ENCODE data around the gene LIX1L. TPM values are rescaled to one million over a fixed set of nuclear protein-coding genes. Genes with fewer than 3 reads are reported as not detected.

LIX1L gene
- total and polyA plus RNA-seq, 2 donors (not counting 1 experiment from before 2014, with no cell fraction given) = 14.4 to 31.7 TPM

GRCh38 chr1:145942871-145943270 lies 14.9 kb downstream of the LIX1L start:
- Histone ChIP-seq H4K20me1 (ENCODE audit: control insufficient read depth, insufficient read depth, low read length, poor library complexity, severe bottlenecking) (no peaks in the 10 kb centered on the region), H3K36me3 (replicated peaks in 1 of 2; ENCODE audit: control extremely low read depth in 1 of 2, control insufficient read depth in 1 of 2, extremely low read depth in 1 of 2, insufficient read depth in 2 of 2, low read length in 1 of 2) (peaks cover 3 to 26% of the 10 kb centered on the region in 2 experiments), H3K4me2 (replicated peaks; ENCODE audit: low read depth, low read length, poor library complexity, severe bottlenecking) (no peak overlapping the region), H3K9me3 (ENCODE audit: control extremely low read depth in 1 of 3, control insufficient read depth in 2 of 3, insufficient read depth in 1 of 3, low read length in 2 of 3) (no peaks in the 10 kb centered on the region), H3K4me1 (ENCODE audit: control insufficient read depth in 2 of 2, insufficient read depth in 2 of 2, low read length in 2 of 2) (no peaks in the 10 kb centered on the region), H3K27me3 (replicated peaks in 1 of 4; ENCODE audit: control extremely low read depth in 1 of 4, control insufficient read depth in 3 of 4, insufficient read depth in 4 of 4, low read length in 3 of 4) (no peaks in the 10 kb centered on the region), H3K9ac (ENCODE audit: low read length) (no peak overlapping the region), H2AFZ (ENCODE audit: insufficient read depth, low read depth, low read length, poor library complexity, severe bottlenecking) (no peak overlapping the region), H3K79me2 (ENCODE audit: control insufficient read depth, insufficient read depth, low read length) (no peaks in the 10 kb centered on the region), H3K27ac (ENCODE audit: low read length in 2 of 2) (no peak overlapping the region), H3K4me3 (ENCODE audit: control extremely low read depth in 1 of 5, extremely low read depth in 1 of 5, insufficient read depth in 1 of 5, low read depth in 2 of 5, low read length in 4 of 5) (no peak overlapping the region)
- no peak for ATAC-seq (ENCODE audit: low read depth)
- ChIA-PET CTCF (interaction anchor here (1.2 to 1.4 kb wide), 3 partner anchors 11 to 15 kb away, joined by 3 to 4 read pairs (median 3); partner anchors contain the start of gene LIX1L), POLR2A (no interaction called here)
- intact Hi-C loops (cut with micrococcal nuclease) = no loop called here
- no peaks in the 10 kb centered on the region for H3K9me3 Mint-ChIP-seq (ENCODE audit: insufficient read depth)
- H3K27me3 Mint-ChIP-seq = no peaks in the 10 kb centered on the region
- no peak overlapping the region for H3K4me3 Mint-ChIP-seq
- TF ChIP-seq EZH2 (IDR thresholded peaks at IDR 0.05; ENCODE audit: borderline replicate concordance, insufficient read depth, low read depth, low read length, poor library complexity, severe bottlenecking) (no peak), CTCF (IDR thresholded peaks at IDR 0.05) (no peak)
- H3K27ac Mint-ChIP-seq = no peak overlapping the region
- 96% methylated on average over 6 of the region's 6 CpGs for WGBS (ENCODE audit: insufficient coverage)
- no peaks in the 10 kb centered on the region for H3K4me1 Mint-ChIP-seq
- DNase-seq = no peak

- no peaks in the 10 kb centered on the region for H3K4me1 ChIP-seq (ENCODE audit: control insufficient read depth in 2 of 2, insufficient read depth in 2 of 2, low read length in 2 of 2)
- DNase-seq = no peak
- Mint-ChIP-seq H3K27me3 (no peaks in the 10 kb centered on the region), H3K9me3 (ENCODE audit: insufficient read depth) (no peaks in the 10 kb centered on the region), H3K4me3 (no peak overlapping the region), H3K4me1 (no peaks in the 10 kb centered on the region), H3K27ac (no peak overlapping the region)
- no peak overlapping the region for H3K4me3 ChIP-seq (ENCODE audit: control extremely low read depth in 1 of 5, extremely low read depth in 1 of 5, insufficient read depth in 1 of 5, low read depth in 2 of 5, low read length in 4 of 5)
- H3K9me3 ChIP-seq (ENCODE audit: control extremely low read depth in 1 of 3, control insufficient read depth in 2 of 3, insufficient read depth in 1 of 3, low read length in 2 of 3) = no peaks in the 10 kb centered on the region
- TF ChIP-seq CTCF (IDR thresholded peaks at IDR 0.05) = no peak
- TF ChIP-seq EZH2 (IDR thresholded peaks at IDR 0.05; ENCODE audit: borderline replicate concordance, insufficient read depth, low read depth, low read length, poor library complexity, severe bottlenecking) = no peak
- H2AFZ ChIP-seq (ENCODE audit: insufficient read depth, low read depth, low read length, poor library complexity, severe bottlenecking) = no peak overlapping the region
- intact Hi-C loops (cut with micrococcal nuclease) = no loop called here
- H4K20me1 ChIP-seq (ENCODE audit: control insufficient read depth, insufficient read depth, low read length, poor library complexity, severe bottlenecking) = no peaks in the 10 kb centered on the region
- H3K27ac ChIP-seq (ENCODE audit: low read length in 2 of 2) = no peak overlapping the region
- H3K79me2 ChIP-seq (ENCODE audit: control insufficient read depth, insufficient read depth, low read length) = no peaks in the 10 kb centered on the region
- H3K9ac ChIP-seq (ENCODE audit: low read length) = no peak overlapping the region
- no peak for ATAC-seq (ENCODE audit: low read depth)
- ChIA-PET CTCF (interaction anchor here (1.3 to 1.4 kb wide), 2 partner anchors 15 kb away, joined by 3 to 4 read pairs; partner anchors contain the start of gene LIX1L), POLR2A (no interaction called here)
- no peak overlapping the region for H3K4me2 ChIP-seq (replicated peaks; ENCODE audit: low read depth, low read length, poor library complexity, severe bottlenecking)
- no peaks in the 10 kb centered on the region for H3K27me3 ChIP-seq (replicated peaks in 1 of 4; ENCODE audit: control extremely low read depth in 1 of 4, control insufficient read depth in 3 of 4, insufficient read depth in 4 of 4, low read length in 3 of 4)
- 92% methylated on average over 4 of the region's 4 CpGs for WGBS (ENCODE audit: insufficient coverage)
- peaks cover 3 to 25% of the 10 kb centered on the region in 2 experiments for H3K36me3 ChIP-seq (replicated peaks in 1 of 2; ENCODE audit: control extremely low read depth in 1 of 2, control insufficient read depth in 1 of 2, extremely low read depth in 1 of 2, insufficient read depth in 2 of 2, low read length in 1 of 2)
Measured at GRCh38 chr1:145942405-145942804, 15.4 kb downstream of the LIX1L start.
